GM15510 (cell line): Measurements from ENCODE around the gene PTOV1.
A peak's percentile ranks its signal among the peaks of the same experiment; 100 is the strongest.

Experiments
- POLR2A ChIP-seq: IDR thresholded peaks from 3 replicates; pipeline ENCODE4 v1.6.1; 2011; ENCODE audit warnings: borderline replicate concordance; ENCODE audit not compliant: insufficient read length; ENCODE audit errors: extremely low read depth

The PTOV1 gene

GRCh38 chr19:49891393-49891792, 40.4 kb downstream of the PTOV1 start:
- TF ChIP-seq POLR2A, result no peak

- no peak for TF ChIP-seq POLR2A
Measured at GRCh38 chr19:49892716-49893115, 41.8 kb downstream of the PTOV1 start.

GRCh38 chr19:49894011-49894664, 43.2 kb downstream of the PTOV1 start:
- no peak for TF ChIP-seq POLR2A

GRCh38 chr19:49894879-49895565, 44.1 kb downstream of the PTOV1 start:
- TF ChIP-seq POLR2A, result peak; percentile 29

GRCh38 chr19:49895566-49896297, 44.8 kb downstream of the PTOV1 start:
- TF ChIP-seq POLR2A, result peak; percentile 6

- TF ChIP-seq POLR2A, result no peak
Measured at GRCh38 chr19:49896863-49897621, 46.1 kb downstream of the PTOV1 start, which contains the start of gene IL4I1. Gene IL4I1 (minus strand): TSS chr19:49896887. CDS start chr19:49896160, 727 bp downstream.

- no peak for TF ChIP-seq POLR2A
Measured at GRCh38 chr19:49904136-49904535, 53.2 kb downstream of the PTOV1 start.

GRCh38 chr19:49906879-49907564, 56.1 kb downstream of the PTOV1 start:
- peak; percentile 17 for TF ChIP-seq POLR2A

GRCh38 chr19:49907745-49908446, 56.9 kb downstream of the PTOV1 start:
- peak; percentile 15 for TF ChIP-seq POLR2A

GRCh38 chr19:49908480-49909420, 57.8 kb downstream of the PTOV1 start:
- TF ChIP-seq POLR2A, result no peak

- TF ChIP-seq POLR2A, result no peak
Measured at GRCh38 chr19:49910179-49910578, 59.2 kb downstream of the PTOV1 start.
